GM21367 (cell line): ENCODE measurements around the gene GTSE1.
"Not testable (repeated sequence)": the region's sequence is repeated elsewhere in the genome, so short reads cannot be mapped to it uniquely, and the experiment has no call there.

Source experiments
- ATAC-seq: cut with Tn5 transposase; IDR thresholded peaks from one replicate; pipeline ENCODE4 v1.9.1; 2021; ENCODE audit not compliant: unreplicated experiment

Gene GTSE1

DNA sequence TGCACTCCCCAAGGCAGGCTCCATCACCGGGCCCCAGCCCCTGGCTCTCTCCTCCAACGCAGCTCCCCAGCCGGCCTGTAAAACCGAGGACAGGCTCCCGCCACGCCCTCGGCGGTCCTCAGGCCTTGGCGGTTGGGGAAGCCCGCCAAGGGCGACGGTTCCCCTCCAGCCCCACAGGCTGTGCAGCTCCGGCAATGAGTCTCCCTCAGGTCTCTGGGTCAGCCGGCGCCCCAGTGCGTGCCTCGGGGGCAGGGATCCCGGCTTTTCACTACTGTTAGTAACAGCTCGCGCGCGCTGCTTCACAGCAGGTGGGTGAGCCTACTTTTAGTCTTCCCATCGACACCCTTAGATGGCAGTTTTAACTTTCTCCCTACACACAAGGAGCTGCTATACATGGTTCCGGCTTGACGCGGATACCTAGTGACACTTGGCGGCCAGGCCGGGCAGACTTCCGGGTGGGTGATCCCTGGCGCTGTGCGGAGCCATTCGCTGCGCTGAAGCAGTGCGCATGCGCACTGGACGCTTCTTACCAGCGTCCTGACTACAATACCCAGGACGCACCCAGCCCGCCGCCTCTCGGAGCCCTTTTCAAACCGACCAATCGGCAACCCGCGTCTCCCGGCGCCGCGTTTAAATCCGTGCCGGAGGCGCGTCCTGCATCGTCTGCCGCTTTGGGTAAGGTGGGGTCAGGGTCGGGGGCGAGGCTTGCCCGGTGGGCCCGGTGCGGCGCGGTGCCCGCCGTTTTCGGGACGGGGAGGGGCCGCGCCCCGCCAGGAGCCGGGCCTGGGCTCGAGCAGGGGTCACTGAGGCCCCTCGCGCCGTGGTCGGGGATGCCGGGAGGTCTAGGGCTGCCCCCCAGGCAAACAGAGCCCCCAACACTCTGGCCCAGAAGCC, at the start of gene GTSE1:
GTSE1 (plus strand) TSS at position 614 of the 894 bp plus-strand sequence. CDS start 531 bp downstream, outside the sequence.
- ATAC-seq: peak; percentile 80

- no peak for ATAC-seq
These were observed 49.2 kb upstream of the GTSE1 start for GRCh38 chr22:46247443-46247975.

DNA sequence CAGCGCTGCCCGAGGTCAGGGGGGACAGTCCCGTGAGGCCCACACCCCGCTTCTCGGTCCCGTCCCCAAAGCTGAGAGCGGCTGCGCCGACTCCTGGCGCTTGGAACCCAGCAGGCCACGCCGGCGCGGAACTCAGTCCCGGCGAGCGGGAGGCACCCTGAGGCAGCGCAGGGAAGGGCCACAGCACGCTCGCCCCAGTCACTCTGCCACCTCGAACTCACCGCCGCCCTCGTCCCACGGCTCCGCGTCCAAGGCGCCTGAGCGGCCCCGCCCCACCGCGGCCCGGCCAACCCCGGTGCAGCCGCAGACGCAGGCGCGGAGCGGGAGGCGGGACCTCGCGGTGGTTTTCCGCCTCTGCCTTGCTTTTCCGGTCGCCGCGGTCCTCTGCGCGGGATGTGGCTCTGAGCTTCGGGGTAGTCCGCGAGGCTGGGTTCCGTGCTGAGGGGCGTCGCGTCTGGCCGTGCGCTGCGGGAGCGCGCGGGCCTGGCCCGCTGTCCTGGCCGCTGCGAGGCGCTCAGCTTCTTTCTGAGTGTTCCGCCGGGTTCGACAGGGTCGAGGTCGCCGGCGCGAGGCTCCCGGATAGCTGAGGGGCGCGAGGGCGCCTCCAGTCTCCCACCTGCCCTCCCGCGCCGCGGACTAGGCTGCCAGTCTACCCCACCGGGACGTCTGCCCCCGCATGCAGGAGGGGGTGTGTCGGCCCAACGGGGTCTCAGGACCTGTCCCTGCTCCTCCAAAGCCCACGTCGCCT, 46.5 kb upstream of the GTSE1 start, which contains the start of gene CDPF1:
CDPF1 (minus strand) TSS at position 259 of the 748 bp plus-strand sequence. CDS start 2,009 bp downstream, outside the sequence.
- peak; percentile 72 for ATAC-seq

GRCh38 chr22:46250783-46251125, 45.9 kb upstream of the GTSE1 start:
- peak; percentile 7 for ATAC-seq

- no peak for ATAC-seq
These were observed 45.4 kb upstream of the GTSE1 start for GRCh38 chr22:46251266-46251665.

DNA sequence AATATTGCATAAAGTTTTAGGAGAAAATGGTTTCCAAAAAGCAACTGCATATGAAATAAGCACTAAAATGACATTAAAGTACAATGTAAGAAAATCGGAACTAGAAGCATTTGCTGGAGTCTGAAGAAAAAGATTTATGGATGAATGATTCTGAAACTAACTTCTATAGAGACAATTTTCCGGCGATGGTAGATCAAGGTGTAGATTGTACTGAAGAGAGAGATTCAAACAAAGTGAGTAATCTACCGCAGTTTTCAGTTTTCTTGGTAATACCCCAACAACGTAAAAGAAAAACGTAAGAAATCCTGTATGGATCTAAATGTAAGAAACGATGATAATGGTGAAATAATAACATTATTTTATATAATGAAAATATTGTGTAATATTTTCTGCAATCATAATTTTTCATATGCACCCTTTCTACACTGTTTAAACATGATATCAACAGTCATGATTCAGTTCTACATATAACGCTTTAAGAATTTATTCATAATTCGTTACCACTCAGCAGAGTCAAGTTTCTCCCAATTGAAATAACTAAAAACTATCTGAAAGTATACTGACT, 44.8 kb upstream of the GTSE1 start:
- no peak for ATAC-seq

DNA sequence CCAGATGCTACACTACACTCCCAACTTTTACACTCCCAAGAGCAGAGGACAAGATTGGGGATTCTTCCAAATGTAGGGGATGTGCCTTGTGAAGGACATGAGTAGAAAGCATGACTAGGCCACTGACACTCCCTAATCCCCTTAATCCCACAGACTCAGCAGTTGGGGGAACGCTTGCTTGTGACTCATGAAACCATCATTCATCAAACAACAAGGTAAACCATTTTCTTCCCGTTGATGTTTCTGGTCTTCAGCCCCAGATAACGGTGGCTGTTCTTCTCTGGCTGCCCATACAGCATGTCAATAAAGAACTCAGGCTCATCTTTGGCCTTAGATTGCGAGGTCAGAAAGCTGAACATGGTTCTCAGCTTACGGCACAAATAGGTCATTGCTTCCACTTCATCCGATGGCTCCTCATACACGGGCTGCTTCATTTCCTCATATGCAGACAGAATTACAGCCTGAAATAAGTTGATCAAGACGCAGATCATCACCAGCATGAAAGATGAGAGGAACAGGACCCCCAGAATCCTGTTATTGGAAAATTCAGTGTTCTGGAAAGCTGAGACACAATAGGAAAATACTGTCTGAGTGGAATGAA, 40.2 kb upstream of the GTSE1 start:
- ATAC-seq: no peak

DNA sequence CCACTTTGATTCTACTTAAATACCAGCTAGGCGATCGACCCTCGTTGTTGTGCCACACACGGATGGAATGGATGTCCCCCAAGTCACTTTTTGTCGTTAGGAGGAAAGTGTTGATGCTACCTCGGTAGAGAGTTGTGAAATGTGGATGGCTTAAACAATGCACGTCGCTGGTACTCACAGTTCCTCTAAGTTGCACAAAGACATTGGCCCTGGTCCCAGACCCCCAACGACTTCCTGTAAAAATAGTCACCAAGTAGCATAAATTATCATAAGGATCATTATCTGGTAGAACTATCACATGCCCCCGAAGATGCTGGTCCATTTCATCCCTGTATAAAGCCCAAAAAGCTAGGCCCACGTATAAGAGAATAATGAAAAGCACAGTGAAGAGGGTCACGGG, 37.3 kb upstream of the GTSE1 start:
- ATAC-seq: no peak

GRCh38 chr22:46260038-46260437, 36.6 kb upstream of the GTSE1 start:
- no peak for ATAC-seq

- no peak for ATAC-seq
These were observed 34.0 kb upstream of the GTSE1 start for GRCh38 chr22:46262449-46263215.

DNA sequence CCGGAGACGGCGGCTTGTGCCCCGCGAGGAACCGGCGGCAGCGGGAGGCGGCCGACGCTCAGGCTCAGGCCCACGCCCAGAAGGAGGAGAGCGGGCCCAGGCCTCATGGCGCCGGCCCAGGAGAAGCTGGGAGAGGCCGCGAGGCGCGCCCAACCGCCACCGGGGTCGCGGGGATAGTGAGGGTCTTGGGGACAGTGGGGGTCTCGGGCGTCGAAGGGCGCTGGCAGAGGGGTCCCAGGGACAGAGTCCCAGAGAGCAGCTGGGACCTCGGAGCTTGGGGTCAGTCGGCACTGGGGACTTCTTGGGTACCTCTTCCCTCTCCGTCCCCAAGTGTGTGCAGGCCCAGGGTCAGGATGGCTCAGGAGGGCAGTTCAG, 33.5 kb upstream of the GTSE1 start, which contains the start of gene PKDREJ:
PKDREJ (minus strand) TSS at position 128 of the 375 bp plus-strand sequence; CDS start at position 107, 21 bp downstream.
- no peak for ATAC-seq

DNA sequence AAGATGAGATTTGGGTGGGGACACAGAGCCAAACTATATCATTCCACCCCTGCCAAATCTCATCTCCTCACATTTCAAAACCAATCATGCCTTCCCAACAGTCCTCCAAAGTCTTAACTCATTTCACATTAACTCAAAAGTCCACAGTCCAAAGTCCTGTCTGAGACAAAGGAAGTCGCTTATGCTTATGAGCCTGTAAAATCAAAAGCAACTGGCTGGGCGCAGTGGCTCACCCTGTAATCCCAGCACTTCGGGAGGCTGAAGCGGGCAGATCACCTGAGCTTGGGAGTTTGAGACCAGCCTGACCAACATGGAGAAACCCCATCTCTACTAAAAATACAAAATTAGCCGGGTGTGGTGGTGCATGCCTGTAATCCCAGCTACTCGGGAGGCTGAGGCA, 32.1 kb upstream of the GTSE1 start:
- not testable (repeated sequence) for ATAC-seq

- not testable (repeated sequence) for ATAC-seq
These were observed 31.0 kb upstream of the GTSE1 start for GRCh38 chr22:46265627-46266026.

- peak; percentile 73 for ATAC-seq
These were observed 29.0 kb upstream of the GTSE1 start, which contains the start of gene TTC38 for GRCh38 chr22:46267431-46268279. TSS of gene TTC38 (plus strand) at chr22:46268008. CDS start at chr22:46268040, 32 bp downstream.

- no peak for ATAC-seq
These were observed 27.1 kb upstream of the GTSE1 start for GRCh38 chr22:46269564-46269963.

- no peak for ATAC-seq
These were observed 24.5 kb upstream of the GTSE1 start for GRCh38 chr22:46272196-46272595.

- no peak for ATAC-seq
These were observed 23.8 kb upstream of the GTSE1 start for GRCh38 chr22:46272762-46273431.

GRCh38 chr22:46273432-46274148, 23.1 kb upstream of the GTSE1 start:
- ATAC-seq: no peak
